ENCODE results near the gene STOX2. TPM values are rescaled to one million over a fixed set of nuclear protein-coding genes. Genes with fewer than 3 reads are reported as not detected.

Gene STOX2
- total RNA-seq, 1 donor from 2014 or later: not detected

DNA sequence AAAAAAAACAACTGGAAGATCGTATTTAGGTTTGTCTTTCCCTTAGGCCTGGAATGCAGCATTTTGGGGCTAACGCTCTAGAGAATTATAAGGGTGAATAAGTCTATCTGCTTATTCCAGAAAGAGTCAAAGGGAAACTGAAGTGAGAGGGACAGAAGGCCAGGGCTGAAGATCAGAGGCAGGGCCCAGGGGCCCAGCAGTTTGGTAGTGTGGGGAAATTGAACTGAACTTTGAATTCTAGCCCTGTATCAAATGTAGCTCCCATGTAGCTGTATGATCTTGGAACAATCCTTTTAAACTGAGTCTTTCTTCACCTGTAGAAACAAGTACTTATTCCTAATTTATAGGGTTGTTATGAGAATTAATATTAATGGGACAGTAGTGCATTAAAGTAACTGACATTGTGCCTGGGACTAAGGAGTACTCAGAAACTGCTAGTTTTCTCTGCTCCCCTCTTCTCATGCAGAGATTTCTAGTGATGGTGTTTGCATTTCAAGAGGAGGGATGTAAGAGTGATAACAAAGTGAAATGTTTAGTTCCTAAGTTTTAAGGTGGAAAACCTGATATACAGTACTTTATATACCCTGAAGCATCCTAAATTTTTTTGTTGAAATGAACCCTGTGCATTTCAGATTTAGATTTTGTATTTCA, 30.4 kb downstream of the STOX2 start:
- peaks cover 4% of the 10 kb centered on the region for H3K27me3 Mint-ChIP-seq
- no peak overlapping the region for H3K4me3 Mint-ChIP-seq
- no peaks in the 10 kb centered on the region for H3K36me3 Mint-ChIP-seq (ENCODE audit: low read depth)
- DNase-seq (no peak), ATAC-seq (ENCODE audit: low read depth) (no peak)
- intact Hi-C loops (cut with micrococcal nuclease): no loop called here
- ChIA-PET POLR2A (no interaction called here), CTCF (no interaction called here)
- TF ChIP-seq, protein P1, sequence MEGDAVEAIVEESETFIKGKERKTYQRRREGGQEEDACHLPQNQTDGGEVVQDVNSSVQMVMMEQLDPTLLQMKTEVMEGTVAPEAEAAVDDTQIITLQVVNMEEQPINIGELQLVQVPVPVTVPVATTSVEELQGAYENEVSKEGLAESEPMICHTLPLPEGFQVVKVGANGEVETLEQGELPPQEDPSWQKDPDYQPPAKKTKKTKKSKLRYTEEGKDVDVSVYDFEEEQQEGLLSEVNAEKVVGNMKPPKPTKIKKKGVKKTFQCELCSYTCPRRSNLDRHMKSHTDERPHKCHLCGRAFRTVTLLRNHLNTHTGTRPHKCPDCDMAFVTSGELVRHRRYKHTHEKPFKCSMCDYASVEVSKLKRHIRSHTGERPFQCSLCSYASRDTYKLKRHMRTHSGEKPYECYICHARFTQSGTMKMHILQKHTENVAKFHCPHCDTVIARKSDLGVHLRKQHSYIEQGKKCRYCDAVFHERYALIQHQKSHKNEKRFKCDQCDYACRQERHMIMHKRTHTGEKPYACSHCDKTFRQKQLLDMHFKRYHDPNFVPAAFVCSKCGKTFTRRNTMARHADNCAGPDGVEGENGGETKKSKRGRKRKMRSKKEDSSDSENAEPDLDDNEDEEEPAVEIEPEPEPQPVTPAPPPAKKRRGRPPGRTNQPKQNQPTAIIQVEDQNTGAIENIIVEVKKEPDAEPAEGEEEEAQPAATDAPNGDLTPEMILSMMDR (IDR thresholded peaks at IDR 0.05): no peak
- no peak overlapping the region for H3K27ac Mint-ChIP-seq
- H3K9me3 Mint-ChIP-seq: no peaks in the 10 kb centered on the region
- H3K4me1 Mint-ChIP-seq: no peaks in the 10 kb centered on the region

DNA sequence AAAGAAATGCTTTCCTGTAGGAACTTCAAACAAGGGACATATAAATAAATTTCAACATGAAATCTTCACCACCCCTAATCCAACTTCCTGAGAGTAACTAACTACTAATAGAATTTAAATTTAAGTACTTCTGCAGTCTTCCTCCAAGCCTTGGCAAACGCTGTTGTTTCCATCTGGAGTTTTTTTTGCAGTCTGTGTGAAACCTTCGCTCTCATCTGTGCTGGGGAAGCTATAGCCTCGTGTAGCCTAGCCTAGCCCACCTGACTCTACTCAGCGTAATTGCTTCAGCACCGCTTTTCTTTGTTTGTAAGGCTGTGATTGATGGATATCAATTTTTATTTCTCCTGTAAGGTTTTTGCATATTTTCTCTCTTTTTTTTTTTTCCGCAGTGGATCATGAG, 30.9 kb downstream of the STOX2 start:
- CTCF ChIA-PET: no interaction called here
- Mint-ChIP-seq H3K27ac (no peak overlapping the region), H3K27me3 (peaks cover 4% of the 10 kb centered on the region), H3K4me1 (no peaks in the 10 kb centered on the region), H3K9me3 (no peaks in the 10 kb centered on the region), H3K4me3 (no peak overlapping the region), H3K36me3 (ENCODE audit: low read depth) (no peaks in the 10 kb centered on the region)
- no peak for DNase-seq
- TF ChIP-seq, protein P1 (IDR thresholded peaks at IDR 0.05): no peak
- no peak for ATAC-seq (ENCODE audit: low read depth)
- intact Hi-C loops (cut with micrococcal nuclease): no loop called here
- POLR2A ChIA-PET: no interaction called here

DNA sequence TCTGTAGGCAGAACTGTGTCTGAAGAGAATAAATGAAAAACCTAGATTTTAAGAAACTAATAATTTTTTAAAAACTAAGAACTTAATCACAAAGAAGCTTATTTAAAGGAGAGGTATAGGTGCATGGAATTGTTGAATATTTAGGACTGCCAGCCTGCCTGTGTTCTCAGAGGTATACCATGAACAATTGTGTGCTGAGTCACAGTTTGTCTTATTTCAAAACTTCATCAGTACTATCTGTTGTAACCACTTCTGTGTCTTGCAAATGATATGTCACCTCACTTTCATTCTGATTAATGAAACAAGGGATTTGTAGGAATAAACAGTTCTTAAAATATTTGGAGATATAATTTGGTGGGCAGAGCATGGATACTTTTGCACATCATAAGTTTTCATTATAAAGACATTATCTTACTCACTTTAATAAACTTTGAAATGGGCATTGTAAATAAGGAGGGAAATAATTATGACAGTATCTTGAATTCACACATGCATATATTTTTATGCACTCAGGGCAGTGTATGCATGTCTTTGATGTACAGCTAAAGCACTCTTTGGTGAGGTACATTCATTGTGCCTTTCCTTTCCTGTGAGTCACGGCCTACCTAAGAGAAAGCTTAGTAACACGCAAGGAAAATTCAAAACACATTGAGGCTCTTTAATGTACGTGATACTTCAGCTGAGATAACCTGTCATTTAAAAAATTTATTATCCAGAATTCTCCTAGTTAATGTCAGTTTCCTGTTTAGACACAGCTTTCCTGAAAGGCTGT, 31.7 kb downstream of the STOX2 start:
- intact Hi-C loops (cut with micrococcal nuclease): no loop called here
- ATAC-seq (ENCODE audit: low read depth) (no peak), DNase-seq (no peak)
- Mint-ChIP-seq H3K27ac (no peak overlapping the region), H3K9me3 (no peaks in the 10 kb centered on the region), H3K27me3 (peaks cover 4% of the 10 kb centered on the region), H3K36me3 (ENCODE audit: low read depth) (no peaks in the 10 kb centered on the region), H3K4me1 (no peaks in the 10 kb centered on the region), H3K4me3 (no peak overlapping the region)
- TF ChIP-seq, protein P1 (IDR thresholded peaks at IDR 0.05): no peak
- CTCF ChIA-PET: no interaction called here
- POLR2A ChIA-PET: no interaction called here

DNA sequence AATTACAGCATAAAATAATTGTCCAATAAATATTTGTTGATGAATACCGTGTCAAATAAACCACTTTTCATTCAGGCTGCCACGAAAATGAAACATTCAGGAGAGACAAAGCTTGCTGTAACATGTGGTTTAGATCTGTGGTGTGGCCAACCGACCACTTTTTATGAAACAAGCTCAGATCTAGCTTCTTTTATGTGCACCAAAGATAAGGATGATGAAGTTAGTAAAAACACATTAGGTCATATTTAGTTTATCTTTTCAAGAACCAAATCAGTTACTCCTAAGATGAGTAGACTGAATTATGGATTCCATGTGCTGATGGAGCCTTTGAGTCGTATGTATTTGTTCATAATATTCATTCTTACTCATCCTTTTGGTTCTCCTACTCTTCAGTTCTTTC, 35.8 kb downstream of the STOX2 start:
- Mint-ChIP-seq H3K9me3 (no peaks in the 10 kb centered on the region), H3K4me3 (no peak overlapping the region), H3K27ac (no peak overlapping the region), H3K27me3 (peaks cover 5% of the 10 kb centered on the region), H3K4me1 (no peaks in the 10 kb centered on the region), H3K36me3 (ENCODE audit: low read depth) (no peaks in the 10 kb centered on the region)
- CTCF ChIA-PET: no interaction called here
- POLR2A ChIA-PET: no interaction called here
- DNase-seq (no peak), ATAC-seq (ENCODE audit: low read depth) (no peak)
- intact Hi-C loops (cut with micrococcal nuclease): no loop called here
- TF ChIP-seq, protein P1 (IDR thresholded peaks at IDR 0.05): no peak

DNA sequence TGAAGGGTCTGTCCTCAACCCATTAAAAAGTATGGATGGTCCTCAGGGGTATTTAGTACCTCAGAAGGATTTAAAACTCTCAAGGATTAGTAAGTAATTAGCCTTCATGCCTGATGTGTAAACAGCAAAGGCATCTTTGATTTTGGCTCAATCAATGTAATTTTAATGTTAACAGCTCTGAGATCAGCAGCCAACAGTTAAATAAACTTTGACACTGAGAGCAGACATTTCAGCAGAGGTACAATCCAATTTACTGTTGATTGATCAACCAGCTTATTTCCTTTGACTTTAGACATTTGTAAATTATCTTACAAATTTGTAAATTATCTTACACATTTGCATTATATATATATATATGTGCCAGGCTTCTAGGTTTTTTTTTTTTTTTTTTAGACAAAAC, 36.9 kb downstream of the STOX2 start:
- ATAC-seq (ENCODE audit: low read depth): no peak
- H3K4me3 Mint-ChIP-seq: no peak overlapping the region
- H3K36me3 Mint-ChIP-seq (ENCODE audit: low read depth): no peaks in the 10 kb centered on the region
- intact Hi-C loops (cut with micrococcal nuclease): no loop called here
- DNase-seq: no peak
- H3K4me1 Mint-ChIP-seq: no peaks in the 10 kb centered on the region
- peaks cover 6% of the 10 kb centered on the region for H3K27me3 Mint-ChIP-seq
- ChIA-PET POLR2A (no interaction called here), CTCF (interaction anchor here (0.6 kb wide), 1 partner anchor 1176 kb away, joined by 5 read pairs; no protein-coding TSS in a partner anchor)
- TF ChIP-seq, protein P1 (IDR thresholded peaks at IDR 0.05): no peak
- H3K27ac Mint-ChIP-seq: no peak overlapping the region
- H3K9me3 Mint-ChIP-seq: no peaks in the 10 kb centered on the region
